HG03439 (cell line): Measurements from ENCODE around the gene GPR132.
"Not testable (repeated sequence)": the region's sequence is repeated elsewhere in the genome, so short reads cannot be mapped to it uniquely, and the experiment has no call there.

Experiments used
- ATAC-seq: cut with Tn5 transposase; IDR thresholded peaks from one replicate; pipeline ENCODE4 v1.9.1; 2021; ENCODE audit warnings: mild to moderate bottlenecking, moderate library complexity; ENCODE audit not compliant: unreplicated experiment

GPR132 gene

GRCh38 chr14:105045710-105046326 is 19.4 kb downstream of the GPR132 start:
- peak; percentile 80 for ATAC-seq

- no peak for ATAC-seq
Observed at GRCh38 chr14:105043641-105044040, 21.6 kb downstream of the GPR132 start.

GRCh38 chr14:105042813-105043212 is 22.4 kb downstream of the GPR132 start:
- ATAC-seq = no peak

GRCh38 chr14:105041841-105042765 is 23.1 kb downstream of the GPR132 start:
- no peak for ATAC-seq

GRCh38 chr14:105039458-105040205 is 25.6 kb downstream of the GPR132 start:
- no peak for ATAC-seq

GRCh38 chr14:105035616-105036015 is 29.6 kb downstream of the GPR132 start:
- ATAC-seq = not testable (repeated sequence)

GRCh38 chr14:105034315-105035039 is 30.8 kb downstream of the GPR132 start:
- no peak for ATAC-seq

GRCh38 chr14:105033412-105033900 is 31.8 kb downstream of the GPR132 start:
- not testable (repeated sequence) for ATAC-seq

GRCh38 chr14:105032451-105032901 is 32.8 kb downstream of the GPR132 start:
- ATAC-seq = not testable (repeated sequence)

- no peak for ATAC-seq
Observed at GRCh38 chr14:105030836-105031396, 34.3 kb downstream of the GPR132 start.

- no peak for ATAC-seq
Observed at GRCh38 chr14:105030194-105030593, 35.0 kb downstream of the GPR132 start.

- no peak for ATAC-seq
Observed at GRCh38 chr14:105029402-105029801, 35.8 kb downstream of the GPR132 start.

GRCh38 chr14:105028251-105028927 is 36.8 kb downstream of the GPR132 start:
- ATAC-seq = no peak

GRCh38 chr14:105027718-105028117 is 37.5 kb downstream of the GPR132 start:
- not testable (repeated sequence) for ATAC-seq

- ATAC-seq = no peak
Observed at GRCh38 chr14:105026802-105027563, 38.2 kb downstream of the GPR132 start.

GRCh38 chr14:105026033-105026785 is 39.0 kb downstream of the GPR132 start:
- ATAC-seq = no peak

- no peak for ATAC-seq
Observed at GRCh38 chr14:105025429-105025828, 39.8 kb downstream of the GPR132 start.
